OCI-M2 (cell line): ENCODE results near the gene DHCR7.

Source experiments
- DNase-seq: peaks from one replicate; lab custom pipeline; 2025; ENCODE audit not compliant: unreplicated experiment; lab: John Stamatoyannopoulos, UW

DHCR7 gene

DNA sequence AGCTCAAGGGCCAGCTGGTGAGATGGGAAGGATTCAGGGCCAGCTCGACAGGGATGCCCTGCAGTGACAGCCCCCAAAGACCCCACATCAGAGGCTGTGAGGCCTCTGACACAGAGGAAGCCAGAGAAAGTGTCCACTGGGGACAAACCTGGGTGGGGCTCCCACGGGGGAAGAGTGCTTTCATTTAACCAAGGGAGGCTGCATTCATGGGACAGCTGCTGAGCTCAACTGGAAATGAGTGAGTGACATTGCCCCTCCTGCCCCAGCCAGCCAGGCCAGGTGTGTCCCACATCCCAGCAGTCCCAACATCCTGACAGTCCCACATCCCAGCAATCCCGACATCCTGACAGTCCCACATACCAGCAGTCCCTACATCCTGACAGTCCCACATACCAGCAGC lies 61.0 kb downstream of the DHCR7 start:
- DNase-seq, result no peak

GRCh38 chr11:71386202-71386601 lies 62.0 kb downstream of the DHCR7 start:
- no peak for DNase-seq

DNA sequence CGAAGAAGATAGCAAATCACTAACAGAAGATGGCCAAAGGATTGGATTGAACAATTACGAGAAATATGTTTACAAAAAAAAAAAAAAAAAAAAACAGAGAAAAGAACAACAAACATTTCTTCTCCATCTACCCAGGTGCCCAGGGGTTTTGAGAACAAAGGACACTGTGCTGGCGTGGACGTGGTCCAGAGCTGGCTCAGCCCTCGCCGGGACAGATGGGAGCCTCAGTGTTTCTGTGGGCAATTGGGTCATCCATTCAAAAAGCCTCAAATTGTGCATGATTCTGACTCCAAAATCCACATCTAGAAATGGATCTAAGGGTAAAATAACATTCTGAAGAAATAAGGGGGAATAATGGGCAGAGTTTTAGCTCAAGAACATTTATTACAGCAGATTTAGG lies 63.1 kb downstream of the DHCR7 start:
- no peak for DNase-seq

DNA sequence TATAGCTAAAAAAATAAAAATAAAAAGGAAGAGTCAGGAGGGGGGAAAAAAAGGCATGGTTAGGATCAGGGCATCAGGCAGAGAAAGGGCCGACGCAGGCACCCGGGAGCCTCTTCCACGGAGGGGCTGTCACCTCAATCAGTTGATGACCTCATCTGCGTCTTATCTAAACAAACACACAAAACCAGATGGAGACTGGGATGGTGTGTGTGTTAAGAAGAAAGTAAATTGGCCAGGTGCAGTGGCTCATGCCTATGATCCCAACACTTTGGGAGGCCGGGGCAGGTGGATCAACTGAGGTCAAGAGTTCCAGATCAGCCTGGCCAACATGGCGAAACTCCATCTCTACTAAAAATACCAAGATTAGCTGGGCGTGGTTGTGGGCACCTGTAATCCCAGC lies 63.6 kb downstream of the DHCR7 start:
- no peak for DNase-seq
